ENCODE data around the gene RC3H2.
A peak's percentile ranks its signal among the peaks of the same experiment; 100 is the strongest.
"Not testable (repeated sequence)": the region's sequence is repeated elsewhere in the genome, so short reads cannot be mapped to it uniquely, and the experiment has no call there.

The RC3H2 gene

DNA sequence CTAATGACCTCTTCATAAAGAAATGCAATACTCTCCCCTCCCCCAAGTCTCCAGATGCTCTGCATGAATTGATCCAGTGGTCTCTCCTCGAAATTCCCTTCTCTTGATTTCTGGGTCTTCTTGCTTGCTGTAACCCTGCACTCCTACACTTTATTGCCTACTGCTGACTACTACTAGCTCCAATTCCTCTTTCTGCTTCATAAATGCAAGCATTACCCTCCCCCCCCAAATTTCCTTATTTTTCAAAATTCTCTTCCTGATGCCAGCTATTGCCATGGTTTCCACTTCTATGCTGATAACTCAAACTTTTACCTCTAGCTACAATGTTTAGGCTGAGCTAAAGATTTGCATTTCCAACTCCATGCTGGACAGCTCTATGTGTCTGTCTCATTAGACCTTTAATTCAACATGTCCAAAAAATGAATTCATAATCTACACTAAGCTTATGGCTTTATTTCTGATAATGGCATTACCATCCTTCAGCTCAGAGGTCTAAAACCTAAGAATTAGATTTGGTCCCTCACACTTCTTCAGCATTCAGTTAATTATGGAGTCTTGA, 24.7 kb upstream of the RC3H2 start:
- DNase-seq (ENCODE audit: low read depth in 2 of 2): no peak

DNA sequence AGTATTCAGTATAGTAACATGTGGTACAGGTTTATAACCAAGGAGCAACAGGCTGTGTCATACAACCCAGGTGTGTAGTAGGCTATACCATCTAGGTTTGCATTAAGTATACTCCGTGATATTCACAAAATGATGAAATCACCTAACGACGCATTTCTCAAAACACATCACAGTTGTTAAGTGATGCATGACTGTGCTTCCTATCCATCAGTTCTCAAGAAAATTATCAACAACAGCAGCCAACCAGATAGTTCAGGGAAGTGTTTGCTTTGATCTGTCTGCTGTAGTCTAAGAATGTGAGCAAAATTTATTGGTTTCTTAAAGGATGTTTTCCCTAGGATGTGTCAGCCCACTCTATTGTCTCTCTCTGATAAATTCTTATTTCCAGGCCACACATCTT, 18.8 kb upstream of the RC3H2 start:
- DNase-seq (ENCODE audit: low read depth in 2 of 2): no peak

DNA sequence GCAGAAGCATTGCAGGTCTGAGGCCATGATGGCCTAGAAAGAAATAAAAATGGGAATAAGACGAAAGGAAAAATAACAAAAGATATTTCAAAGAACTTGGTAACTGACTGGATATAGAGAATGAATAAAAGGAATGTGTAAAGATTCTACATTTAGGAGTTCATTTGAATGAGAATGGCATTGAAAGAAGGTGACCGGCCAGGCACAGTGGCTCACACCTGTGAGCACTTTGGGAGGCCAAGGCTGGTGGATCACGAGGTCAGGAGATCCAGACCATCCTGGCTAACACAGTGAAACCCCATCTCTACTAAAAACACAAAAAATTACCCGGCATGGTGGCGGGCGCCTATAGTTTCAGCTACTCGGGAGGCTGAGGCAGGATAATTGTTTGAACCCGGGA, 17.6 kb upstream of the RC3H2 start:
- DNase-seq (ENCODE audit: low read depth in 2 of 2): no peak

DNA sequence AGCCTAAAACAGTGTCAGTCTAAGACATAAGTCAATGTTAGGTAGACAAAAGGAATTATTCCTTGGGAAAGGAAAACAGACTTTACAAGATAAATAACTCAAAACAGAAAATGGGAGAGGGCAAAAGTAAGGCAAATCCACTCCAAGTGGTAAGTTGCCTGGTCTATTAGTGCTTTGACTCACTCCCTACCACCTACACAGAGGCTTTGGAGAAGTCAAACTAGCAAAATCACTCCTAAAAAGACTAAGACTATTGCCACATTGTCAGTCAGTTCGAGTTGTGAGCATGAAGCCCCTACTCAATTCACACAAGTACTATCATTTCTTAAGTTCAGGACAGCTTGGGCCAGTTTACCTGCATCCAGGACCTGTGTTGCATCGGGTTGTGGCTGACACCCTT, 13.2 kb upstream of the RC3H2 start:
- no peak for DNase-seq (ENCODE audit: low read depth in 2 of 2)

DNA sequence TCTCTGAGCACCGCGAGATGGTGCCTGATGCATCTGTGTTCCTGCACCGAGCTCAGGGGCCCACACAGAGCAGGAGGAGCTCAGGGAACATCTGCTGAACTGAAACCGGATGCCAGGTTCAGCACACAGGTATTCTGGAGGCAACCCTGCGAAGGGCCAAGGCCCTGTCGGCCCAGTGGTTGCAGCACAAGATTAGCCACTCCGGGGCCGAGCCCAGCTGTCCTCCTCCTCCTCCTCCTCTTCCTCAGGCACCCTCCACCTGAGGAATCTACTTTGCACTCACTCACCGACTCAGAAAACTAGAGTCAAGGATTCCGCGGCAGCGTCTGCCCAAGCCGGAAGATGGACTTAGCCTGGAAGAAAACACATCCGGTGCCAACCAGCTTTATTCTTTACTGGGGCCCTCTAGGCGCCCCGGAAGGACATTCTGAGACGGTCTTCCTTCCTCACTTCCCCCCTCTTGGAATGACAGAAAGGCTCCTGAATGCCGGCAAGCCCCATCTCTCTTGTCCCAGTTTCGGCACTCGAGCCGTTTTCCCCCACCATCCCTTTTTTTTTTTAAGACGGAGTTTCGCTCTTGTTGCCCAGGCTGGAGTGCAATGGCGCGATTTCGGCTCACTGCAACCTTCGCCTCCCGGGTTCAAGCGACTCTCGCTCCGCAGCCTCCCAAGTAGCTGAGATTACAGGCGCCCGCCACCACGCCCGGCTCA, 8.0 kb upstream of the RC3H2 start, which contains the start of gene ZBTB6:
Gene ZBTB6 (minus strand): TSS at position 360 of the 710 bp plus-strand sequence. CDS start 1,251 bp downstream, outside the sequence.
- DNase-seq (ENCODE audit: low read depth in 2 of 2): peak in 1 of 2 donors; percentile 35

DNA sequence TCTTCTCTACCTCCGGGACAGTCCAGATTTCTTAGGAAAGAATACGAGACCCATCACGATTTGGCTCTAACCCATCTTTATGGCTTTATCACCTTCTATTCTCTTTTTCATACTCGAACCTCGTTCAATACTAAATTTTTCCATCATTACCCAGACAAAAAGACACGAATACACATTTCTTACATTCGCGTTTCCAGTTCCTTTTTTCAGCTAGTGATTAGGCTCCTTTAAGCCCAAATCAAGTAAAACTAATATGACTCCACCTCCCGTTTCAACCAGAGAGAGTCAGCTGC, 7.5 kb upstream of the RC3H2 start:
- DNase-seq (ENCODE audit: low read depth in 2 of 2): no peak

DNA sequence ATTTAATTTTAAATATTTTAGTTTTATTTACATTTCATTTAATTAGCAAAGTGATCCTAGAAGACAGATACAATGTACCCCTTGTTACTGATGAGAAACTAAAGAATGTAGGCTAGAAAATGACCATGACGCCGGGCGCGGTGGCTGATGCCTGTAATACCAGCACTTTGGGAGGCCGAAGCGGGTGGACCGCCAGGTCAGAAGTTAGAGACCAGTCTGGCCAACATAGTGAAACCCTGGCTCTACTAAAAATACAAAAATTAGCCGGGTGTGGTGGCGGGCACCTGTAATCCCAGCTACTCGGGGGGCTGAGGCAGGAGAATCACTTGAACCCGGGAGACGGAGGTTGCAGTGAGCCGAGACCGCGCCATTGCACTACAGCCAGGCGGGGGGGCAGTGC, 963 bp upstream of the RC3H2 start:
- DNase-seq (ENCODE audit: low read depth in 2 of 2): not testable (repeated sequence)

DNA sequence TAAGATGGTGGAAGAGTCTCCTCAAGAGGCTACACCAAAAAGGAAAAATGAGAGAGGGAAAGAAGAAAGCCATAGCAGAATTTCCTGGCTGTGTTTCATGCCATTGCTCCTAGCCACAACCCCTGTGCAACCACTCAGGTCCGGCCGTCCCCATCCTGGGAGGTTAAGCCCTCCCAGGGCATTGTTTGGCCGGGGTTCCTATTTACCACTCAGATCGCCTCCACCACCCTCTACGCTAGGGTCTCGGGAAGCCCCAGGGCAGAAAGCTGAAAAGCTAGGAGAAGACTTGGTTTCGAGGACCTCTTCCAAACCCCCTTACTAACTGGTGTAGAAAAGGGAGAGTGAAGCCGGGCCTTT, 715 bp downstream of the RC3H2 start:
- DNase-seq (ENCODE audit: low read depth in 2 of 2): no peak

DNA sequence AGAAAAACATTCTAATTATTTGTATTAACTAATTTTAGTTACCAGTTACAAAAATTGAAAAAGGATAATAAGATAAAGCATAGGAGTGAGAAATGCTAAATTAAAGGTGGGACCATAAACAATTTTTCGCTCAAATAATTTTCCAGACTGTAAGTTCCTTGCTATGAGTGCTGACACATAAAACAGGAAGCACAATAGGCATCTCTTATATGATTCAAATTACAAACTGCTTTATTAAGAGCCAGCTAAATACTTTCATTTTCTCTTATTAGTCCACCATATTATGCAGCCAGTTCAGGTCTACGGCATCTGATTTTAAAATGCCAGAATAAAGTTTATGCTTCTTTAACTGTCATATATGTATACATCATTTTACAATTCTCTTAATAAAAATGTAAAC, 4.4 kb downstream of the RC3H2 start:
- no peak for DNase-seq (ENCODE audit: low read depth in 2 of 2)

DNA sequence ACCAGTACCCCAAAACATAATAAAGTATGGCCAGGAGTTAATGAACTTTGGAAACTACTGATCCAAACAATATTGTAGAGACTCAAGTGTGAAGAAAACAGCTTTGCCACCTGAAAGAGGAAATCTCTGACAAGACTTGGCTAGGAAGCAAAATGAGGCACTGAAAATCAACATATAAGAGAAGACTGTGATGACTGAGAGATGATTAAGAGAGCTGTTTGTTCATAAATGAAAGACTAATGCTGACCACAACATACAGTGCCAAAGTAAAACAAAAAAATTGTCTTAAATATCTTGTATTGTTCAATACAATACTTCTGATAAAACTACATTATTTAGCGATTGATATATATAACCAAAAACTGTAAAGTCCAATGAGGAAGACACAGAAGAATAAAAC, 7.2 kb downstream of the RC3H2 start:
- DNase-seq (ENCODE audit: low read depth in 2 of 2): no peak

DNA sequence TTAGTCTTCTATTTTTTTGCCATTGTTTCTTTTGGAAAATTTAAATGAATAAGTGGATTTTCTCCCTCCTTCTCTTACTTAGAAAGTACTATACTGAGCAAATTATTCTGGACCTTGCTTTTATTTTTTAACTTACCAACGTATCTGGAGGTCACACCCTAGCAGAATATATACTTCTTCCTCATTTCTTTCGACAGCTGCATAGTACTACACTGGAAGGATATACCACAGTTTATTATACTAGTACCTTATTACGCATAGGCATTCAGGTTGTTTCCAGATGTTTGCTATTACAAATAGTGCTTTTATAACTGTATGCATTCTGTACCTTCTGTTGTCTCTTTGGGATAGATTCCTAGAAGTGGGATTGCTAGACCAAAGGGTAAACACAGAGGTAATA, 16.7 kb downstream of the RC3H2 start:
- DNase-seq (ENCODE audit: low read depth in 2 of 2): no peak

DNA sequence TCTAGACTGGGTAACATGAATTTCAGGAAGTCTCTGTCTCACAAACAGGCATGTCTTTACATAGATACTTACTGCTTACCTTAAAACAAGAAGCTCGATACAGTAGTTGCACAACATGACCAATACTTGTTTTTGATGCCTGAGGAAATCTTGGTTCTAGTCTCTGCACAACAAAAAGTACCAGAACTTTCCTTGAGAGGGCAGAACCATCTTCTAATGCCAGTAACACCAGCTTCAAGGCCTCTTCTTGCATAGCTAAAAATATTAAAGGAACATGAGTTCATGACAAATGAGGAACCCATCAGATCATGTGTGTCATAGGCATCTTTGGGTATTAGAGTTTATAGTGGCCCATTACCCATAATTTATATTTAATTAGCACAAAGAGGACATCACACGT, 22.0 kb downstream of the RC3H2 start:
- no peak for DNase-seq (ENCODE audit: low read depth in 2 of 2)

DNA sequence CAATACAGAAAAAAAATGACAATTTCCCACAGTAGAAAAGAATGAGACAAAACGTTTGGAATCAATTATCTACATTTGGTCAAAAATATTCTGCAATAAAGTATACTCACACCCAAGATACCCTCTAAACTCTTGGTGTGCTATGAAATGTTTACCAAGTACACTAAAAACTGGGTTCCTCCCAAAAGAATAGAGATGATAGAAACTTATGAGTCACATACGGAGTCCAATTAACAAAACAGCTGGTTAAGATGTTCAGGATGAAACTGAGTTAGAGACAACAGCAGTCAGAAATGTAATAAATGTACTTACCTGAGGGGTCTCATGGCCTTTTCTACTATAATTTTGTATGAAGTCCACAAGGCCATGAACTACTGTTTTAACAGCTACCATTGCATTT, 25.7 kb downstream of the RC3H2 start:
- no peak for DNase-seq (ENCODE audit: low read depth in 2 of 2)

DNA sequence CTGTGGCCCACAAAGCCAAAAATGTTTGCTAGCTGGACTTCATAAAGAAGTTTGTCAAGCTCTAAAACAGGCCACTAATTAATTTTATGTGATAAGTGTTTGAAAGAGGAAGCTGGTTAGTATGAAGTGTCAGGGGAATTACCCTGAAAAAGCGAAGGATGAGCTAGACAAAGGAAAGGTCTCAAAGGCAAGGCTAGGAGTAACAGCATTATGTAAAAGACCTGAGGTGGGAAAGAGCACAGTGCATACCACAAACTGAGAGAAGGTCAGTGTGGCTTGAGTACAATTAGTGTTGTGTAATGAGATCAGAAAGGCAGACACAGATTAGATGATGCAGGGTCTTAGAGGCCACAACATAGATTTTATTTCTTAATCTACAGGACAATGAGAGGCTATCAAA, 29.6 kb downstream of the RC3H2 start:
- no peak for DNase-seq (ENCODE audit: low read depth in 2 of 2)

DNA sequence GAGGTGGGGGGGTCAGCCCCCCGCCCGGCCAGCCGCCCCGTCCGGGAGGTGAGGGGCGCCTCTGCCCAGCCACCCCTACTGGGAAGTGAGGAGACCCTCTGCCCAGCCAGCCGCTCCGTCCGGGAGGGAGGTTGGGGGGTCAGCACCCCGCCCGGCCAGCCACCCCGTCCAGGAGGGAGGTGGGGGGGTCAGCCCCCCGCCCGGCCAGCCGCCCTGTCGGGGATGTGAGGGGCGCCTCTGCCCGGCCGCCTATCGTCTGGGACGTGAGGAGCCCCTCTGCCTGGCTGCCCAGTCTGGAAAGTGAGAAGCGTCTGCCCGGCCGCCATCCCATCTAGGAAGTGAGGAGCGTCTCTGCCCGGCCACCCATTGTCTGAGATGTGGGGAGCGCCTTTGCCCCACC, 37.9 kb downstream of the RC3H2 start:
- not testable (repeated sequence) for DNase-seq (ENCODE audit: low read depth in 2 of 2)

DNA sequence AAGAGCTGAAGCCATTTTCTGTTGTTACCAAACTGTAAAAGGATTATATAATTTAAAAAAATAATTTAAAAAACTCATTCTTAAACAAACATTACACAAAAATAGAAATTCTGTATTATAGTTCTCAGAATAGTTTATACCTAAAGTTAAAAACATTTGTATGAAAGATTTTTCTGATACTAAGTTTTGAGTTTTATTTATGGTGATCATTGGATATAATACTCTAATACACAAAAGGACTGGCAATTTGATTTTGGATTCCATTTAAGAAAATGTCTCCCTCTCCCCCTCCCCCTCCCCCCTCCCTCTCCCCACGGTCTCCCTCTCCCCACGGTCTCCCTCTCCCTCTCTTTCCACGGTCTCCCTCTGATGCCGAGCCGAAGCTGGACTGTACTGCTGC, 39.1 kb downstream of the RC3H2 start:
- no peak for DNase-seq (ENCODE audit: low read depth in 2 of 2)

DNA sequence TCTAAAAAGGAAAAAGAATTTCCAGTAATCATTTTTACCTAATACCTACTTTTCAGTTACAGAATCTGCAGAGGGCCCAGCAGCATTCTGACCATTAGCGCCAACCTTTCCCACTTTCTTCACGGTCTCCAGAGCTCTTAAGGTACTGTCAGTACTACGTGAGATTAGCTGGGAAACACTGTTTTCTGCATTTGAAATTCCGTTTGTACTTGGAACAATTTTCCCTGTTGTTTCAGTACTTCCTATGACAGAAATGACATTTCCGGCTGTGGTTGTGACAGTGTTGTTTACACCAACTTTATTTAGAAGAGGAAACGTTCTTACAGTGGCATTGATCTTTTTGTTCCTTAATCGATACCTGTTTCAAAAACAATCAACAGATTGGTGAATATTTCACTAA, 39.9 kb downstream of the RC3H2 start:
- DNase-seq (ENCODE audit: low read depth in 2 of 2): no peak

DNA sequence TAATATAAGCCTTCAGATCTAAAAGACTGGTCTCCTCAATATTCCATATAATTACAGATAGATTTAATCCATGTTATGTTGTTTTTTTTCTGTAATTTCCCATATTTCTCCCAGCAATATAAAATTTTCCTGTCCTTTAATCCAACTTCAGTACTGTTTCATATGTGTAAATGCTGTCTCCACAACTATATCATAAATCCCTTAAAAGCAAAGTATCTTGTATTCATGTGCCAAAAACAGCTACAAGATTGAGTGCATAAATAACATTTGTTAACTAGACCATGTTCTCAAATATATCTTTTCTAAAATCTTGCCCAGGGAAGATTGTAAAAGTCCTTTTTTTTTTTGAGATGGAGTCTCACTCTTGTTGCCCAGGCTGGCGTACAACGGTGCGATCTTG, 41.8 kb downstream of the RC3H2 start:
- DNase-seq (ENCODE audit: low read depth in 2 of 2): no peak

DNA sequence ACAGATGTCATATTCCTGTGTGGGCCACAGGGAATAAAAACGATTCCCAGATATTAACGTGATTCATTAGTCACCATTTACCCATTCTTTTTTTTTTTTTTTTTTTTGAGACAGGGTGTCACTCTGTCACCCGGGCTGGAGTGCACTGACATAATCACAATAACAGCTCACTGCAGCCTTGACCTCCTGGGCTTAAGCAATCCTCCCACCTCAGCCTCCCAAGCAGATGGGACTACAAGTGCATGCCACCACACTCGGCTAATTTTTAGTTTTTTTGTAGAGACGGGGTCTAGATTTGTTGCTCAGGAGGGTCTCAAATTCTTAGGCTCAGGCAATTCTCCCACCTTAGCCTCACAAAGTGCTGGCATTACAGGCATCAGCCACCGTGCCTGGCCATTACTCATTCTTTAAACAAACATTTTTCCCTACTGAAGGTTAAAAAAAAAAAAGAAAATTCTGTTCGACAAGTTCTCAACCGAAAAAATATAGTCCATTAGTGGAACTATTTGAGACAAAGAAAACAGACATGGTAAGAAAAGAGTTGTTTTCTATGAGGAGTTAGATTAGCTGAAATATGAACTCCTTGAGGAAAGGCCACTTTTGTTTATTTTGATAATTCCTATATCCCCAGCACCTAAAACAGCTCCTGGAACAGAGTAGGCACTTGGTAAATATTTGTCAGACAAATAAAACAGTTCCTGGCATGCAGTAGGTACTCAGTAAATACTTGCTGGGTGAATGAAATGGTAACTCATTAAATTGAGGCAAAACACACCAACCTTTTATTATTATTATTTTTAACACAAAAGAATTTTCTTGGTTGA, 44.6 kb downstream of the RC3H2 start:
- no peak for DNase-seq (ENCODE audit: low read depth in 2 of 2)

DNA sequence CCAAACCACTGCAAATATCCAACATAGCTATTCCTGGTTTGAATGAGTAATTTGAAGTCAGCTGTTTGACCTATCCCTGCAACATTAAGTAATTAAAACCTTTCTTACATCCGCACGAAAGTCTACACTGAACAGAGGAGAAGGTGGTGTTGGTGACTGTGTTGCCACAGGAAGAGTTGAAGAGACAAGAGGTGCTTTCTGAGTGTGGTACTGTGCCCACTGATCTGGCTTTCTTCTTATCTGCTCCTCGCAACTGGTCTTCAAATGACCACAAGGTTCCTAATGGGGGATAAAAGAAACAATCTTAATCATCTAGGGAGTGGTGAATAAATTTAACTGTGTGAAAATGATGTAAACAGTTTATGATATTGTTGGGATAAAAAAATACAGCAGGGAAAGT, 47.3 kb downstream of the RC3H2 start:
- no peak for DNase-seq (ENCODE audit: low read depth in 2 of 2)

DNA sequence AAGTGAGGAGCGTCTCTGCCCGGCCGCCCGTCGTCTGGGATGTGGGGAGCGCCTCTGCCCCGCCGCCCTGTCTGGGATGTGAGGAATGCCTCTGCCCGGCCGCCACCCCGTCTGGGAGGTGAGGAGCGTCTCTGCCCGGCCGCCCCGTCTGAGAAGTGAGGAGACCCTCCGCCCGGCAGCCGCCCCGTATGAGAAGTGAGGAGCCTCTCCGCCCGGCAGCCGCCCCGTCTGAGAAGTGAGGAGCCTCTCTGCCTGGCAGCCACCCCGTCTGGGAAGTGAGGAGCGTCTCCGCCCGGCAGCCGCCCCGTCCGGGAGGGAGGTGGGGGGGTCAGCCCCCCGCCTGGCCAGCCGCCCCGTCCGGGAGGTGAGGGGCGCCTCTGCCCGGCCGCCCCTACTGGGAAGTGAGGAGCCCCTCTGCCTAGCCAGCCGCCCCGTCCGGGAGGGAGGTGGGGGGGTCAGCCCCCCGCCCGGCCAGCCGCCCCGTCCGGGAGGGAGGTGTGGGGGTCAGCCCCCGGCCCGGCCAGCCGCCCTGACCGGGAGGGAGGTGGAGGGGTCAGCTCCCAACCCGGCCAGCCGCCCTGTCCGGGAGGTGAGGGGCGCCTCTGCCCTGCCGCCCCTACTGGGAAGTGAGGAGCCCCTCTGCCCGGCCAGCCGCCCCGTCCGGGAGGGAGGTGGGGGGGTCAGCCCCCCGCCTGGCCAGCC, 52.9 kb downstream of the RC3H2 start:
- DNase-seq (ENCODE audit: low read depth in 2 of 2): not testable (repeated sequence)

DNA sequence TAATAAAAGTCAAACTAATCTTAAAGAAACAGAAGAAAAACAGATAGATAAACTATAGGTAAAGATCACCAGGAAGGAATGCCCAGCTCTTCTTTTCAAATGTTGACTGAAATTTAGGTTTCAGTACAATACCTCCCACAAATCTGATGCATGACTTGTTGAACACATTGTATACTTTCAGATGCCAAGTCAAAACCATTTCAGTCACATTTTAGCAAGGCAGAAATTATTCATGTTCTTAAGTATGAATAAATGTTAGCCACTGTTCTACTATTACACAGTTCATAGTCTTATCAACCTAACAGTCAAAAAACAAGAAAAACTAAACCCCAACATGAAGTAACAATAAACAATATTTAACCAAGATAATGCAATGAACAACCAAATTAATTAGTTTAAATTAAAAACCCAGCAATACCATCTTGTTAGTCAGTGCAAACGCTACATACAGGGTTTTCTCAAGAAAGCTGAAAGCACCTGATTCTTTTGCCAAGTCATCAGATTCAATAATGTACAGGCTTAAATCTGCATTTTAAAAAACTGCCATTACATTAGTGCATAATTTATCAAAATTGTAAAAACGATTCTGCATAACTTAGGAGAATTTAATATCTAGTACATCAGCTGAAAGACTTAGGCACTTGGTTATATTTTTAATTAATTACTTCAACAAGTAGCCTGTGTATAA, 56.8 kb downstream of the RC3H2 start:
- DNase-seq (ENCODE audit: low read depth in 2 of 2): no peak
